ENCODE results near the gene CAMK2D.

DNA sequence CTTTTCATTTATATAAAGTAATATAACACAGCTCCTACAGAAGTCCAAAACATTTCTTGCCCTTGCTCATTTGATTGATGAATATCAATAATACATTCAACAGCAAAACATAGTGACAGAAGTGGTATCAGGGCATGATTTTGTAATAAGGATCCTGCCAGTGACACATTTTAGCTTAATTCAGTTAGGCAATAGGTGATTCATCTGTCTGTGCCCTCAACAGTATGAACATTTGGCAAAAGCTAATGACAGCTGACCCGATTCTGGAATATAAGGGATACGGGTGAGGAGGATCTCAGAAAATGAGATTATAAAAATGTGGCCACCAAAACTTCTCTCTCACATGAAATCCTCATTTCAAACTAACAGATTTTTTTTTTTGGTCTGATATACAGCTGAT, 294.0 kb downstream of the CAMK2D start:
- TF ChIP-seq, protein P1, sequence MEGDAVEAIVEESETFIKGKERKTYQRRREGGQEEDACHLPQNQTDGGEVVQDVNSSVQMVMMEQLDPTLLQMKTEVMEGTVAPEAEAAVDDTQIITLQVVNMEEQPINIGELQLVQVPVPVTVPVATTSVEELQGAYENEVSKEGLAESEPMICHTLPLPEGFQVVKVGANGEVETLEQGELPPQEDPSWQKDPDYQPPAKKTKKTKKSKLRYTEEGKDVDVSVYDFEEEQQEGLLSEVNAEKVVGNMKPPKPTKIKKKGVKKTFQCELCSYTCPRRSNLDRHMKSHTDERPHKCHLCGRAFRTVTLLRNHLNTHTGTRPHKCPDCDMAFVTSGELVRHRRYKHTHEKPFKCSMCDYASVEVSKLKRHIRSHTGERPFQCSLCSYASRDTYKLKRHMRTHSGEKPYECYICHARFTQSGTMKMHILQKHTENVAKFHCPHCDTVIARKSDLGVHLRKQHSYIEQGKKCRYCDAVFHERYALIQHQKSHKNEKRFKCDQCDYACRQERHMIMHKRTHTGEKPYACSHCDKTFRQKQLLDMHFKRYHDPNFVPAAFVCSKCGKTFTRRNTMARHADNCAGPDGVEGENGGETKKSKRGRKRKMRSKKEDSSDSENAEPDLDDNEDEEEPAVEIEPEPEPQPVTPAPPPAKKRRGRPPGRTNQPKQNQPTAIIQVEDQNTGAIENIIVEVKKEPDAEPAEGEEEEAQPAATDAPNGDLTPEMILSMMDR (IDR thresholded peaks at IDR 0.05): no peak
- TF ChIP-seq POLR2A (IDR thresholded peaks at IDR 0.05; ENCODE audit: low read depth): no peak

Data from esophagus muscularis mucosa (tissue), 3 donors.